Tibial nerve (tissue), 4 donors: ENCODE results near the gene RNF126.

Experiments used
- EP300 ChIP-seq, 2 donors: sonication (generic); formaldehyde crosslinking; IDR thresholded peaks; one replicate each; pipeline ENCODE4 v1.6.1; 2017; ENCODE audit warnings: antibody characterized with exemption in 2 of 2, mild to moderate bottlenecking in 1 of 2
- POLR2A ChIP-seq, 2 donors: fragments of 450-650 bp; IDR thresholded peaks; one replicate each; pipeline ENCODE4 v1.6.1; 2017; ENCODE audit warnings: antibody characterized with exemption in 2 of 2, mild to moderate bottlenecking in 2 of 2, moderate library complexity in 2 of 2
- TF ChIP-seq, protein P1 (sequence below), 5 experiments: fragments of 200-600 bp in 3 of 5; fragments of 450-650 bp in 2 of 5; sonication (generic) in 3 of 5; IDR thresholded peaks; one replicate each; pipeline ENCODE4 v1.5.1; 2016 to 2019; ENCODE audit warnings: antibody characterized with exemption in 5 of 5, mild to moderate bottlenecking in 3 of 5, moderate library complexity in 2 of 5

DNA sequence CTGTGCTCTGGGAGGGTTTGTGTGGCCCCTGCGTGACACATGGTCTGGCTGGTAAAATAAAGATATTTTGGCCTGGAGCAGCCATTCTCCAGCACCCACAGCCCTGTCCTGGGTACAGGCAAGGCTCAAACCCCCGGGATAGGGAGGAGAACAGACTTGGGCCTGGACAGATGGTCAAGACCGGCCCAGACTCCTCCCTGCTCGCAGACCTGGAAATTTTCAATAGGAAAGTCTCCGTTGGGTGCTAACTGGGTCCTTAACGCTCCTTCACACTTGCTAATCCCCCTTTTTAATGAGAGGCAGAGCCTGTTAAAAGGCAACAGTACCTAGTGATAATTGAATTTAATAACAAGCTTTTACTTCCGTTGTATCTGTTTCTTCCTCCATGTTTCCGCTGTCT, 48.2 kb upstream of the RNF126 start:
- TF ChIP-seq POLR2A (IDR thresholded peaks at IDR 0.05) (no peak), EP300 (IDR thresholded peaks at IDR 0.05) (no peak)
- TF ChIP-seq, protein P1, sequence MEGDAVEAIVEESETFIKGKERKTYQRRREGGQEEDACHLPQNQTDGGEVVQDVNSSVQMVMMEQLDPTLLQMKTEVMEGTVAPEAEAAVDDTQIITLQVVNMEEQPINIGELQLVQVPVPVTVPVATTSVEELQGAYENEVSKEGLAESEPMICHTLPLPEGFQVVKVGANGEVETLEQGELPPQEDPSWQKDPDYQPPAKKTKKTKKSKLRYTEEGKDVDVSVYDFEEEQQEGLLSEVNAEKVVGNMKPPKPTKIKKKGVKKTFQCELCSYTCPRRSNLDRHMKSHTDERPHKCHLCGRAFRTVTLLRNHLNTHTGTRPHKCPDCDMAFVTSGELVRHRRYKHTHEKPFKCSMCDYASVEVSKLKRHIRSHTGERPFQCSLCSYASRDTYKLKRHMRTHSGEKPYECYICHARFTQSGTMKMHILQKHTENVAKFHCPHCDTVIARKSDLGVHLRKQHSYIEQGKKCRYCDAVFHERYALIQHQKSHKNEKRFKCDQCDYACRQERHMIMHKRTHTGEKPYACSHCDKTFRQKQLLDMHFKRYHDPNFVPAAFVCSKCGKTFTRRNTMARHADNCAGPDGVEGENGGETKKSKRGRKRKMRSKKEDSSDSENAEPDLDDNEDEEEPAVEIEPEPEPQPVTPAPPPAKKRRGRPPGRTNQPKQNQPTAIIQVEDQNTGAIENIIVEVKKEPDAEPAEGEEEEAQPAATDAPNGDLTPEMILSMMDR (IDR thresholded peaks at IDR 0.05) = no peak
